Measurements from ENCODE around the gene ZNF71. TPM values are rescaled to one million over a fixed set of nuclear protein-coding genes. Genes with fewer than 3 reads are reported as not detected.

Gene ZNF71
- total and polyA plus RNA-seq, 2 donors (not counting 1 experiment from before 2014, with no cell fraction given): 4.3 to 9.2 TPM

DNA sequence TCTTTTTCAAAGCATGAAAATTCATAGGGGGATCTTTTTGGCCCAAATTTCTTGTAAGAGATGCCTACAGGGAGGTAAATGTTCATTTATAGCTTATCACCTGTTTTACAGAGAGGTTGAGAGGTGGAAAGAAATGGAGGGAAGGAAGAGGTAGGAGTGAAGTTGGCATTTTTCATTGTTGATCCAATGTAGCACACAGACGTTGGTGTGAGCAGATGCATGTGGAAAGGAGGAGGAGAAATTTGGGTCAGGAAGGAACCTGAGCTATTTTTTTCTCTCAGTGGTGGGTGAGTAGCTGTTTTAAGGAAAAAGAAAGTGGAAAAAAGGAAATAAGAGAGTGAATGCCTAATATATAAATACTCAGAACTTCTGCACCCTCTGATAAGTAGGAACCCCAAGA, 37.9 kb downstream of the ZNF71 start:
- Histone ChIP-seq H3K9me3 (ENCODE audit: control insufficient read depth, insufficient read depth, low read depth, low read length) (no peaks in the 10 kb centered on the region), H3K4me3 (replicated peaks in 1 of 4; ENCODE audit: control extremely low read depth in 1 of 4, insufficient read depth in 1 of 4, low read depth in 3 of 4, low read length in 4 of 4) (no peak overlapping the region), H3K36me3 (ENCODE audit: control insufficient read depth, insufficient read depth, low read length) (no peaks in the 10 kb centered on the region), H3K4me1 (ENCODE audit: control insufficient read depth, extremely low read depth, insufficient read depth, low read length) (no peaks in the 10 kb centered on the region), H3K9ac (ENCODE audit: insufficient read depth, low read length) (no peak overlapping the region), H3K27me3 (ENCODE audit: control insufficient read depth, insufficient read depth, low read length) (no peaks in the 10 kb centered on the region), H4K20me1 (ENCODE audit: control insufficient read depth, extremely low read depth, insufficient read depth, low read length) (no peaks in the 10 kb centered on the region), H3K27ac (ENCODE audit: insufficient read depth, low read length) (no peak overlapping the region), H2AFZ (ENCODE audit: low read length) (no peak overlapping the region), H3K4me2 (ENCODE audit: extremely low read depth, insufficient read depth, low read length) (no peak overlapping the region), H3K79me2 (ENCODE audit: control insufficient read depth, insufficient read depth, low read length) (no peaks in the 10 kb centered on the region)
- DNase-seq (ENCODE audit: low read depth in 2 of 2): no peak
- TF ChIP-seq EZH2 (IDR thresholded peaks at IDR 0.05; ENCODE audit: low read length, missing control alignments): no peak
- TF ChIP-seq, protein P1, sequence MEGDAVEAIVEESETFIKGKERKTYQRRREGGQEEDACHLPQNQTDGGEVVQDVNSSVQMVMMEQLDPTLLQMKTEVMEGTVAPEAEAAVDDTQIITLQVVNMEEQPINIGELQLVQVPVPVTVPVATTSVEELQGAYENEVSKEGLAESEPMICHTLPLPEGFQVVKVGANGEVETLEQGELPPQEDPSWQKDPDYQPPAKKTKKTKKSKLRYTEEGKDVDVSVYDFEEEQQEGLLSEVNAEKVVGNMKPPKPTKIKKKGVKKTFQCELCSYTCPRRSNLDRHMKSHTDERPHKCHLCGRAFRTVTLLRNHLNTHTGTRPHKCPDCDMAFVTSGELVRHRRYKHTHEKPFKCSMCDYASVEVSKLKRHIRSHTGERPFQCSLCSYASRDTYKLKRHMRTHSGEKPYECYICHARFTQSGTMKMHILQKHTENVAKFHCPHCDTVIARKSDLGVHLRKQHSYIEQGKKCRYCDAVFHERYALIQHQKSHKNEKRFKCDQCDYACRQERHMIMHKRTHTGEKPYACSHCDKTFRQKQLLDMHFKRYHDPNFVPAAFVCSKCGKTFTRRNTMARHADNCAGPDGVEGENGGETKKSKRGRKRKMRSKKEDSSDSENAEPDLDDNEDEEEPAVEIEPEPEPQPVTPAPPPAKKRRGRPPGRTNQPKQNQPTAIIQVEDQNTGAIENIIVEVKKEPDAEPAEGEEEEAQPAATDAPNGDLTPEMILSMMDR (conservative IDR thresholded peaks at IDR 0.05 in 1 of 2, IDR thresholded peaks at IDR 0.05 in 1 of 2; ENCODE audit: low read depth in 1 of 2, low read length in 2 of 2): no peak

DNA sequence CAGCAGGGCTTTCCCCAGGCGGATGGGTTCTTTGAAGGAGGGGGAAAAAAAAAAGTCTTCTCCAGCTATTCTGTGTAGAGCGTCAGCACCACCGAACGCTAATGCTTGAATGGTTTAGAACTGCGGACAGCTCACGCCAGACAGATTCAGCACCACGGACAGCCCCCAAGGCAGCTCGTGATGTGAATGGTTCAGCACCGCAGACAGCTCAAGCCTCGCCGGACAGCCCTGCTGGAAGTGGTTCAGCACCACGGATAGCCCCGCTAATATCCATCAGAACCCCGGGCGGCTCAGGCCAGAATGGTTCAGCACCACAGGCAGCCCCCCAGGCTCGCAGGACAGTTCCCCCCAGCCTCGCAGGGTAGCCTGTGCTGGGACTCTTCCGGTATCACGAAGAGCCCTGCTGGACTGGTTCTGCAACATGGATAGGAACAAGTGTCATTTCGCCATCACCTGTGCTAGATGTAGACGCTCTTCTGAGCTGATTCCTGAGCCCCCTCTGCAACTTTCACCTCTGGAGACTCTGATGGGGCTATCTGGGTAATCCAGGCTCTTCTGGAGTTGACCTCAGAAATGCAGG, 43.0 kb downstream of the ZNF71 start:
- H3K36me3 ChIP-seq (ENCODE audit: control insufficient read depth, insufficient read depth, low read length): no peaks in the 10 kb centered on the region
- no peak overlapping the region for H3K9ac ChIP-seq (ENCODE audit: insufficient read depth, low read length)
- H2AFZ ChIP-seq (ENCODE audit: low read length): no peak overlapping the region
- no peaks in the 10 kb centered on the region for H3K4me1 ChIP-seq (ENCODE audit: control insufficient read depth, extremely low read depth, insufficient read depth, low read length)
- no peaks in the 10 kb centered on the region for H4K20me1 ChIP-seq (ENCODE audit: control insufficient read depth, extremely low read depth, insufficient read depth, low read length)
- H3K4me2 ChIP-seq (ENCODE audit: extremely low read depth, insufficient read depth, low read length): no peak overlapping the region
- peak; percentile 74 to 81 for DNase-seq (ENCODE audit: low read depth in 2 of 2)
- H3K27me3 ChIP-seq (ENCODE audit: control insufficient read depth, insufficient read depth, low read length): no peaks in the 10 kb centered on the region
- TF ChIP-seq, protein P1 (conservative IDR thresholded peaks at IDR 0.05 in 1 of 2, IDR thresholded peaks at IDR 0.05 in 1 of 2; ENCODE audit: low read depth in 1 of 2, low read length in 2 of 2): no peak
- TF ChIP-seq EZH2 (IDR thresholded peaks at IDR 0.05; ENCODE audit: low read length, missing control alignments): no peak
- H3K79me2 ChIP-seq (ENCODE audit: control insufficient read depth, insufficient read depth, low read length): no peaks in the 10 kb centered on the region
- no peak overlapping the region for H3K4me3 ChIP-seq (replicated peaks in 1 of 4; ENCODE audit: control extremely low read depth in 1 of 4, insufficient read depth in 1 of 4, low read depth in 3 of 4, low read length in 4 of 4)
- no peaks in the 10 kb centered on the region for H3K9me3 ChIP-seq (ENCODE audit: control insufficient read depth, insufficient read depth, low read depth, low read length)
- no peak overlapping the region for H3K27ac ChIP-seq (ENCODE audit: insufficient read depth, low read length)

DNA sequence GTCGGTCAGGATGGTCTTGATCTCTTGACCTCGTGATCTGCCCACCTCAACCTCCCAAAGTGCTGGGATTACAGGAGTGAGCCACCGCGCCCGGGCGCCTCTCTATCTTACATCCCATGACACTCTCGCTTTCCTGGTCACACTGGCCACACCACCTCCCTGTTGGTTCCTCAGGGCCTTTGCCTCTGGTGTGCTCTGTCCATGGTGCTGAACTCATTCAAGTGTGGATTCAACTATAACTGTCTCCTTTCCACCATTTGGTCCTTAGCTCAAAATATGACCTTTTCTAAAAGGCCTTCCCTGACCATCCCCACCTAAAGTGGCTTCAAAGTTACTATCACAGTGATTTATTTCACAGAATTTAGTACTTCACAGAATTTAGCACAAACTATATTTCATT, 44.1 kb downstream of the ZNF71 start:
- no peak overlapping the region for H3K27ac ChIP-seq (ENCODE audit: insufficient read depth, low read length)
- H3K9ac ChIP-seq (ENCODE audit: insufficient read depth, low read length): no peak overlapping the region
- TF ChIP-seq, protein P1 (conservative IDR thresholded peaks at IDR 0.05 in 1 of 2, IDR thresholded peaks at IDR 0.05 in 1 of 2; ENCODE audit: low read depth in 1 of 2, low read length in 2 of 2): no peak
- no peak for TF ChIP-seq EZH2 (IDR thresholded peaks at IDR 0.05; ENCODE audit: low read length, missing control alignments)
- no peaks in the 10 kb centered on the region for H3K4me1 ChIP-seq (ENCODE audit: control insufficient read depth, extremely low read depth, insufficient read depth, low read length)
- no peak overlapping the region for H3K4me2 ChIP-seq (ENCODE audit: extremely low read depth, insufficient read depth, low read length)
- H2AFZ ChIP-seq (ENCODE audit: low read length): no peak overlapping the region
- peak; percentile 6 to 10 for DNase-seq (ENCODE audit: low read depth in 2 of 2)
- H3K79me2 ChIP-seq (ENCODE audit: control insufficient read depth, insufficient read depth, low read length): no peaks in the 10 kb centered on the region
- no peaks in the 10 kb centered on the region for H3K9me3 ChIP-seq (ENCODE audit: control insufficient read depth, insufficient read depth, low read depth, low read length)
- no peaks in the 10 kb centered on the region for H3K36me3 ChIP-seq (ENCODE audit: control insufficient read depth, insufficient read depth, low read length)
- H4K20me1 ChIP-seq (ENCODE audit: control insufficient read depth, extremely low read depth, insufficient read depth, low read length): no peaks in the 10 kb centered on the region
- H3K4me3 ChIP-seq (replicated peaks in 1 of 4; ENCODE audit: control extremely low read depth in 1 of 4, insufficient read depth in 1 of 4, low read depth in 3 of 4, low read length in 4 of 4): no peak overlapping the region
- H3K27me3 ChIP-seq (ENCODE audit: control insufficient read depth, insufficient read depth, low read length): no peaks in the 10 kb centered on the region

Measured in fibroblast of lung (primary cell).